OCI-LY3 (cell line): ENCODE results near the gene PRMT1.

ENCODE experiments used
- H2AFZ ChIP-seq: fragments of 200-600, 300-600 bp; shearing (Covaris generic); 2 replicates; pipeline ENCODE4 v1.6.0; 2014; ENCODE audit warnings: antibody characterized with exemption, low read depth, low read length
- H3K27ac ChIP-seq: fragments of 200-600, 300-600 bp; sonication (generic); 2 replicates; pipeline ENCODE4 v1.5.1; 2014; ENCODE audit warnings: mild to moderate bottlenecking, low read length, moderate library complexity, mixed read lengths
- H3K27me3 ChIP-seq: fragments of 200-600, 300-600 bp; sonication (generic); 2 replicates; pipeline ENCODE4 v1.6.1; 2014; ENCODE audit warnings: low read depth, low read length, mixed read lengths
- H3K36me3 ChIP-seq: fragments of 200-600, 300-600 bp; sonication (generic); replicated peaks from 2 replicates; pipeline ENCODE3; 2014; ENCODE audit warnings: low read depth, low read length, mixed read lengths
- H3K4me1 ChIP-seq: fragments of 300-600, 200-600 bp; sonication (generic); 2 replicates; pipeline ENCODE4 v1.6.1; 2014; ENCODE audit warnings: low read length, mixed read lengths
- H3K4me2 ChIP-seq: fragments of 200-600, 300-600 bp; sonication (generic); 2 replicates; pipeline ENCODE4 v1.6.1; 2014; ENCODE audit warnings: low read length, mixed read lengths
- H3K4me3 ChIP-seq: fragments of 300-600, 200-600 bp; sonication (generic); 2 replicates; pipeline ENCODE4 v1.5.1; 2014; ENCODE audit warnings: antibody characterized with exemption, mild to moderate bottlenecking, low read length, moderate library complexity
- H3K79me2 ChIP-seq: fragments of 300-600, 200-600 bp; shearing (Covaris generic); 2 replicates; pipeline ENCODE4 v1.6.1; 2014; ENCODE audit warnings: mild to moderate bottlenecking, low read length, mixed read lengths
- H3K9ac ChIP-seq: fragments of 300-600, 200-600 bp; shearing (Covaris generic); 2 replicates; pipeline ENCODE4 v1.6.0; 2014; ENCODE audit warnings: mild to moderate bottlenecking, low read length, moderate library complexity
- H3K9me3 ChIP-seq: fragments of 200-600, 300-600 bp; shearing (Covaris generic); 2 replicates; pipeline ENCODE4 v1.6.1; 2014; ENCODE audit warnings: low read length, mixed read lengths; ENCODE audit not compliant: insufficient read depth
- H4K20me1 ChIP-seq: fragments of 200-600, 300-600 bp; sonication (generic); 2 replicates; pipeline ENCODE4 v1.6.1; 2016; ENCODE audit warnings: low read length, mixed read lengths; ENCODE audit not compliant: insufficient read depth
- EZH2phosphoT487 ChIP-seq: fragments of 200-600 bp; shearing (Covaris generic); IDR thresholded peaks from 2 replicates; pipeline ENCODE4 v1.6.1; 2018; ENCODE audit warnings: antibody characterized with exemption, mixed run types, low read depth
- TF ChIP-seq, protein P1 (sequence below): fragments of 200-600, 300-600 bp; sonication (generic); IDR thresholded peaks from 2 replicates; pipeline ENCODE4 v1.5.1; 2014; ENCODE audit warnings: antibody characterized with exemption, low read length, low read depth

Gene PRMT1

DNA sequence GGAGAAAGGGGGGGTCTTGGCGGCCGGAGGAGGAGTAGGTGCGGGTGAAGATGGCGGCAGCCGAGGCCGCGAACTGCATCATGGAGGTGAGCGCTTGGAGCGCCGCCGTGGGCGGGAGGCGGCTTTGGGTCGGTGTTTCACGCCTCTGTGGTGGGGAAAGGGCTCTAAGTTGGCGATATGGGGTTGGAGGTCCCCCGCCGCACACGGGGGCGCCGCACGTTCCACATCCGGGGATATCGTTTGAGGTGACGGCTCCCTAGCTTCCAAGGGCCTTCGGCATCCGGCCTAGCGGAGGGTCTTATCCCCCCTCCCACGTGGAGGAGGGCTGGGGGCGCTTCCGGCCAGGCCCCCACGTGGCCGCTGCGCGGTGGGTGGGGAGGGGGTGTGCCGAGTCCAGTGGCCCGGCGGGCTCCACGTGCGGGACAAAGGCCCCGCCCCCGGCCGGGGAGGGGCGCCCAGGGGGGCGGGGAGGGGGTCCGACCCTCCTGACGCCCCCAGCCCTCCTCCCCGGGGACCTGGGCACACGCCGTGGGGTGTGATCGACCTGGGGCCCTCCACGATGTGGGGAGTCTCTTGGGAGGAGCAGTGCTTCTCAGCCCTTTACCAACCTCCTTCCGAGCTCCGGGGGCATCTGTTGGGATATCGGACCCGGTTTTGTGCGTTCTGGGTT lies at the start of gene PRMT1:
PRMT1 (plus strand) TSS at position 41 of the 670 bp plus-strand sequence; CDS start at position 51, 10 bp downstream.
- Histone ChIP-seq H3K4me2 (peak within 1 kb of the TSS; percentile 98), H3K9me3 (no peaks in the 10 kb centered on the region), H3K79me2 (peaks cover 53% of the 10 kb centered on the region), H3K27ac (peak within 1 kb of the TSS; percentile 95), H2AFZ (peak within 1 kb of the TSS; percentile 42; the same call in 1 of the 2 replicates), H3K4me3 (peak within 1 kb of the TSS; percentile 90), H3K4me1 (peaks cover 50% of the 10 kb centered on the region), H3K27me3 (no peaks in the 10 kb centered on the region), H4K20me1 (peaks cover 37% of the 10 kb centered on the region), H3K9ac (peak within 1 kb of the TSS; percentile 99), H3K36me3 (peaks cover 25% of the 10 kb centered on the region)
- no peak for TF ChIP-seq EZH2phosphoT487
- TF ChIP-seq, protein P1, sequence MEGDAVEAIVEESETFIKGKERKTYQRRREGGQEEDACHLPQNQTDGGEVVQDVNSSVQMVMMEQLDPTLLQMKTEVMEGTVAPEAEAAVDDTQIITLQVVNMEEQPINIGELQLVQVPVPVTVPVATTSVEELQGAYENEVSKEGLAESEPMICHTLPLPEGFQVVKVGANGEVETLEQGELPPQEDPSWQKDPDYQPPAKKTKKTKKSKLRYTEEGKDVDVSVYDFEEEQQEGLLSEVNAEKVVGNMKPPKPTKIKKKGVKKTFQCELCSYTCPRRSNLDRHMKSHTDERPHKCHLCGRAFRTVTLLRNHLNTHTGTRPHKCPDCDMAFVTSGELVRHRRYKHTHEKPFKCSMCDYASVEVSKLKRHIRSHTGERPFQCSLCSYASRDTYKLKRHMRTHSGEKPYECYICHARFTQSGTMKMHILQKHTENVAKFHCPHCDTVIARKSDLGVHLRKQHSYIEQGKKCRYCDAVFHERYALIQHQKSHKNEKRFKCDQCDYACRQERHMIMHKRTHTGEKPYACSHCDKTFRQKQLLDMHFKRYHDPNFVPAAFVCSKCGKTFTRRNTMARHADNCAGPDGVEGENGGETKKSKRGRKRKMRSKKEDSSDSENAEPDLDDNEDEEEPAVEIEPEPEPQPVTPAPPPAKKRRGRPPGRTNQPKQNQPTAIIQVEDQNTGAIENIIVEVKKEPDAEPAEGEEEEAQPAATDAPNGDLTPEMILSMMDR, result peak; percentile 6; the same call in 1 of the 2 replicates

DNA sequence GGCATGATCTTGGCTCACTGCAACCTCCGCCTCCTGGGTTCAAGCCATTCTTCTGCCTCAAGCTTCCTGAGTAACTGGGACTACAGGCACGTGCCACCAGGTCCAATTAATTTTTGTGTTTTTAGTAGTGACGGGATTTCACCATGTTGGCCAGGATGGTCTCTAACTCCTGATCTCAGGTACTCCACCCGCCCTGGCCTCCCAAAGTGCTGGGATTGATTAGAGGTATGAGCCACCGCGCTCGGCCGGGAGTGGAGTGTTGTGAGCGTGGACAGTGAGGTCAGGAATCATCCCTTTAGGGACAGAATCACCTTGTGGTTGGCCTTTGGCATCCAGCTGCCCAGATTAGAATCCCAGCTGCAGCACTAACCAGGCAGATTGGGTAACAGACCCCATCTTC lies 47.4 kb upstream of the PRMT1 start:
- no peak overlapping the region for H3K4me3 ChIP-seq
- H3K9ac ChIP-seq, result no peak overlapping the region
- no peak overlapping the region for H3K4me2 ChIP-seq
- H3K27ac ChIP-seq, result no peak overlapping the region
- H3K4me1 ChIP-seq, result no peaks in the 10 kb centered on the region
- TF ChIP-seq, protein P1, result no peak
- no peak for TF ChIP-seq EZH2phosphoT487
- no peaks in the 10 kb centered on the region for H3K79me2 ChIP-seq
- H4K20me1 ChIP-seq, result no peaks in the 10 kb centered on the region
- peaks cover 24% of the 10 kb centered on the region for H3K36me3 ChIP-seq
- H3K9me3 ChIP-seq, result no peaks in the 10 kb centered on the region
- no peak overlapping the region for H2AFZ ChIP-seq
- no peaks in the 10 kb centered on the region for H3K27me3 ChIP-seq

DNA sequence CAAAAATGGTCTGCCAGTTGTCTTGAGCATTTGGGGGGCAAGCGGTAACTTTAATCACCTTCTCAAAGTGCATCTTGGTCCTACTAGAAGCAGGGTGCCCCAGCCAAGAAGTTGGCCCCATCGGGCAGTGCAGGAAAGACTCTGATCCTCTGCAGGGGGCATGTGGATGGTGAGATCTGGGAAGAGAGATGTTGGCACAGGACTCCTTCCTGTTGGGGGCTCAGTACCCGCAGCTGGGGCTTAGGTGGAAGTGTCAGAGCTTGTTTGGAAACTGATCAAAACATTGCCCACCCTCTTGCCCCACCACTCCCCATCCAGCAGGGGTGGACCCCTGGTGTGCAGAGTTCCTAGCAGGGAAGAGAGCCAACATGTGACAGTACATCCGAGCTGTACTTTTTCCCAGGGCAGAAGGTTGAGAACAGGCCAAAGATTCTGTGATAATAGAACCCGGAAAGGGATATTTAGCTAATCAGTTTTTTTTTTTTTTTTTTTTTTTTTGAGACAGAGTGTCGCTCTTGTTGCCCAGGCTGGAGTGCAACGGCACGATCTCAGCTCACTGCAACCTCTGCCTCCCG lies 46.0 kb upstream of the PRMT1 start:
- Histone ChIP-seq H3K4me3 (no peak overlapping the region), H3K4me1 (no peaks in the 10 kb centered on the region), H3K9me3 (no peaks in the 10 kb centered on the region), H3K36me3 (peaks cover 19% of the 10 kb centered on the region), H3K27me3 (no peaks in the 10 kb centered on the region), H3K27ac (no peak overlapping the region), H3K4me2 (no peak overlapping the region), H2AFZ (no peak overlapping the region), H3K79me2 (no peaks in the 10 kb centered on the region), H4K20me1 (no peaks in the 10 kb centered on the region), H3K9ac (no peak overlapping the region)
- TF ChIP-seq, protein P1, result no peak
- no peak for TF ChIP-seq EZH2phosphoT487

DNA sequence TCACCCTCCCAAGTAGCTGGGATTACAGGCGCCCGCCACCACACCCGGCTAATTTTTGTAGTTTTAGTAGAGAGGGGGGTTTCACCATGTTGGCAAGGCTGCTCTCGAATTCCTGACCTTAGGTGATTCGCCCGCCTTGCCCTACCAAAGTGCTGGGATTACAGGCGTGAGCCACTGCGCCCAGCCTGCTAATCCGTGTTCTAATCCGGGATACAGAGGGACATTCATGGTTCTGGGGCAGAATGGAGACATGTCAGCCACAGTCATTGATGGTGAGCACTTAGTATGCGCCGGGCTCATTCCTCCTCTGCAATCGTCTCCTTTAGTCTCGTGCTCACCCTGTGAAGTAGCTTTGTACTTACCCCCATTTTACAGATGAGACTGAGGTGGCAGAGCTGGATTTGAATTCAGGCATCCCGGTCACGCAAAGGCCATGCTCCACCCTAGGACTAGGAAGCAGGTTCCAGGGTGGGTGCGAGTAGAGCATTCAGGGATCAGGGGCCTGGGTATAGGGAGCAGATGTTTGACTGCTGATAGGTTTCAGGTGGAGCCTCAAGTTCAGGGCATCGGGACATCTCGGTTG lies 45.4 kb upstream of the PRMT1 start:
- no peak overlapping the region for H3K27ac ChIP-seq

More for the DNA sequence above, 45.4 kb upstream of the PRMT1 start:
- H3K79me2 ChIP-seq, result no peaks in the 10 kb centered on the region
- H3K4me3 ChIP-seq, result no peak overlapping the region
- H3K4me1 ChIP-seq, result no peaks in the 10 kb centered on the region
- H3K36me3 ChIP-seq, result peaks cover 14% of the 10 kb centered on the region
- no peak overlapping the region for H3K4me2 ChIP-seq
- TF ChIP-seq EZH2phosphoT487, result no peak
- TF ChIP-seq, protein P1, result no peak
- no peak overlapping the region for H3K9ac ChIP-seq
- H3K9me3 ChIP-seq, result no peaks in the 10 kb centered on the region
- no peak overlapping the region for H2AFZ ChIP-seq
- no peaks in the 10 kb centered on the region for H3K27me3 ChIP-seq
- H4K20me1 ChIP-seq, result no peaks in the 10 kb centered on the region
